SW 1271 (cell line): ENCODE results near the gene CADM1.

Experiments used
- DNase-seq, 2 experiments: peaks; one replicate each; lab custom pipeline; 2025; lab: John Stamatoyannopoulos, UW

The CADM1 gene

GRCh38 chr11:115244758-115245157 is 259.5 kb downstream of the CADM1 start:
- DNase-seq = no peak

- DNase-seq = no peak
Measured at GRCh38 chr11:115244296-115244695, 259.9 kb downstream of the CADM1 start.

GRCh38 chr11:115242982-115243381 is 261.2 kb downstream of the CADM1 start:
- no peak for DNase-seq

GRCh38 chr11:115241899-115242298 is 262.3 kb downstream of the CADM1 start:
- DNase-seq = no peak

- DNase-seq = no peak
Measured at GRCh38 chr11:115238791-115239190, 265.4 kb downstream of the CADM1 start.

- DNase-seq = no peak
Measured at GRCh38 chr11:115238086-115238485, 266.1 kb downstream of the CADM1 start.

DNA sequence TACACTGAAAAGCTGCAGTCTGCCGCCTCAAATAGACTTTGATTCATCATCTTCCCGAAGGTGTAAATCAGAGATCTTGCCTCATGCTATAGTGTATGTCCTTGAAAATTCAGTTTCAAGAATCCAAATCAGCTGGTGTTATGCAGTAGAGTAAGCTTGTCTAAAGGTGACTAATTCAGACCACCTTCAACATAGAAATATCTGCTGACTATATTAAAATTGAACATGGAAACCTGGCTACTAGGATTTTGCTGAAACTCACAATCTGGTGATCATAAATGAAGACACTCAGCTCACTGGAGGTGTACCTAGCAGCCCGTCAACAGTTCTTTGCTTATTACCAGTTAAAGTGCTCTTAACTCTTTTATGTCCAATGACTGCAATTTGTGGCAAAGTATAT is 266.6 kb downstream of the CADM1 start:
- DNase-seq = no peak

DNA sequence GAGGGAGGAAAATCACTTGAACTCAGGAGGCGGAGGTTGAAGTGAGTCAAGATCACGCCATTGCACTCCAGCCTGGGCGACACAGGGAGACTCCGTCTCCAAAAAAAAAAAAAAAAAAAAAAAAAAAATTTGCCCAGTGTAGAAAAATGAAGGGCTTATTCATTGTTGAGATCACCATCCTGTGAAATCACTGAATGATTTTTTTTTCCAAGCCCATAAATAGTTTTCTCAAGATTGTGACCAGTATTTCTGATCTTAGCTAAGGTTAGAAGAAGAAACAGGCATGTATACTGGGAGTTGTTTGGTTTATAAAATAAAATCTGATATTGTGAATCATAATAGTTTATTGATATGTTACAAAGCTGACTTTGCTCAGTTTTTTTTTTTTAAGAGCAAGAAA is 269.4 kb downstream of the CADM1 start:
- no peak for DNase-seq

- DNase-seq = peak; percentile 40 to 70
Measured at GRCh38 chr11:115226556-115226955, 277.7 kb downstream of the CADM1 start.

DNA sequence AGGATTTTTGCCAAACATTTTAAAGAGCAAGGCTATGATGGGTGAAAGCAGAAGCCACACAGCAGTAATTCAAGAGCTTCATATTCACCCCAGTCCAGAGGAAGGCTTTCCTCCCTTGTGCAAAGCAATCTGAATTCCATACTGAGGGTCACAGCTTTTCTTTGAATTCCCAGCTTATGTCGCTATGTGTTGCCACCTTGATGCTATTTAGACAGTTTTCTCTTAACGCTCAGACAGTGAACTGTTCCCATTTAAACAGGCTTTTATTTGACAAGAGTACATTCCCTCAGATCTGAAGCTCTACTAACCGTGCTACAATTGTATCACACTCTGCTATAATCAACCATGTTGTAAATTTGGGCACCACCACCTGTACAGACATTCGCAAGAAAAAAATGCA is 279.7 kb downstream of the CADM1 start:
- DNase-seq = no peak

DNA sequence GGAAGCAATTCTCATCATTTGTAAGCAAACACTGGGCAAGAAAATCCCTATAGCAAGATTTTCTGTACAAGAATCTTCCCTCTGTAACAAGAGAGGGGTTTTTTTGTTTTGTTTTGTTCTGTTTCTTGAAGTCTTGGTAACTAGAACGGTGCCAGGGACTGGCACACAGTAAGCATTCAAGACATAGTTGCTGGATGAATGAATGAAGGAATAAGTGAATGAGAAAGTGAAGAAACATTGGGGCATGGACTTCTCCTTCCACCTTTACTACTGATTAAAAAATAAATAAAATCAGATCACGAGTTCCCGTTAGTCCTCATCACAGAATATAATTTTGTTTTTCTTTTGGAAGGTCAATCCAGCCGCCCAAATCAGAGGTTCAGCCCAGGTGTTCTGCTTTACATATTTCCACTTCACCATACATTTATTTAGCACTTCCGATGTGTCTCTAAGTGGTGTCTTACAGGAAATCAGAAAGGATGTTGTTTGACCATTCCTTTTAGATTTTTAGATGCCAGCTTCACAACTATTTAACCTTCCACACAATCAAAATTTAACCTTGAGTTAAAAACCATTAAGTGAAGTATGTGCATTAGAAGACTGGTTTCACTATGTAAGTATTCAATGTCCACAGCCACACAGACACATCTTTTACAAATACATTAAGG is 281.2 kb downstream of the CADM1 start:
- DNase-seq = no peak

GRCh38 chr11:115222218-115222862 is 281.9 kb downstream of the CADM1 start:
- peak; percentile 30 to 67 for DNase-seq

DNA sequence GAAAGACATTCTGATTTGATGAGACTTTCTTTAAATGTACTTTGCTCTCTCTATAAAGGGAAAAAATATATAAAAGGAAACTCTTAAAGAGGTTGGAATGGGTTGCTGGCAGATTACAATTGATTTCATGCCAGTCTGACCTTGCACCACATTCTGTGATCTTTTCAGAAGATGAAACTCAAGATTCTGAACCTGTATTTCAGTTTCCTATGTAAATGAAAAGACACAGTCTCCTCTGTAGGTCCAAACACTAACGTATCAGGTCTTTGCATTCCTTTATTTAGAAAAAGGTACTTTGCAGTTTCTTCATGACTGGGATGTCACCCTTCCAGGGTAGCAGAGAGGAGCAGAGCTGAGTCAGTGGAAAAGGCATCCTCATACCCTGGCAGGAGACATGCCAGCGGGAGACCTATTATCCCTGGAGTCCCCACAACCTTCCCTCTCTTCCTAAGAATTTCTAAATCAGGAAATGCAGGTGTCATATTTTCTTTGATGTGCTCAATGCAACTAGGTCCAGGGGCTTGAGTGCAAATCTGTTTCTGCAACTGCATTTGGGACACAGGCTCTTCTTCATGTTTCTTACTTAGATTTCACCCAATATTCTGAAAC is 282.6 kb downstream of the CADM1 start:
- no peak for DNase-seq

DNA sequence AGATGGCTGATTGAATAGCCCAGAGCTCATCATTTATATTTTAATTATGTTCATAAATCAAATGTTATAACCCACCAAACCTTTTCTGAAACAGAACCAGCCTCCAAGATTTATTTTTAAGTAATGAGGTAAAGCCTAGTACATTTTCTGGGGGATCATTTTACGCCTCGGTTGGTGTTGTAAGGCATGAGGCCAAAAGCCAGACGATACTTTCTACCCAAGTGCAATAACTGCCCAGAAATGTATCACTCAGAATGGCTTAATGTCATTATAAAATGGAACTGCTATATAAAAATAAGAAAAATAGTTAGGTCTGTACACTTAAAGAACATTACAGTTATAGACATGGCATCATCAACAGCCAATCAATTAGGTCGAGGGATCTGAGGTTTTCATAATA is 283.3 kb downstream of the CADM1 start:
- no peak for DNase-seq

GRCh38 chr11:115220423-115220822 is 283.8 kb downstream of the CADM1 start:
- no peak for DNase-seq

DNA sequence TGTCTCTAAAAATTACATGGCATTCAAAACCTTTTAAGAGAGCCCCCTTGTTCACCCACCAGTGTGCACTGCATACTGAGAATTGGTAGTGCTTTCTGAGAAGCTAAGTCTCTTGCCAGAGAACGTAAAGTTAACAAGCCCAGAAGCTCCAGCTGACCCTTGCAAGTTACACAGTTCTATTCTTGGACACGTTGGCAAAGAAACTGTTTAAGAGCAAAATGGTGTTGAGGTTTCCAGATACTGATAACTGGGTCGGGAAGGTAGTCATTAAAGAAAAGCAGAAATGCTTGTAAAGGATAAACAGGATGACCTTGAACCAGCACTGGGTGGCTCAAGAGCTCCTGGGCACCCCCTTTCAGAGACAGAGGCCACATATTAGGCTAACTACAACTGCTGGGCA is 284.8 kb downstream of the CADM1 start:
- DNase-seq = no peak

GRCh38 chr11:115217726-115218311 is 286.4 kb downstream of the CADM1 start:
- no peak for DNase-seq

- DNase-seq = peak in 1 of 2 experiments; percentile 14
Measured at GRCh38 chr11:115215694-115216617, 288.3 kb downstream of the CADM1 start.

DNA sequence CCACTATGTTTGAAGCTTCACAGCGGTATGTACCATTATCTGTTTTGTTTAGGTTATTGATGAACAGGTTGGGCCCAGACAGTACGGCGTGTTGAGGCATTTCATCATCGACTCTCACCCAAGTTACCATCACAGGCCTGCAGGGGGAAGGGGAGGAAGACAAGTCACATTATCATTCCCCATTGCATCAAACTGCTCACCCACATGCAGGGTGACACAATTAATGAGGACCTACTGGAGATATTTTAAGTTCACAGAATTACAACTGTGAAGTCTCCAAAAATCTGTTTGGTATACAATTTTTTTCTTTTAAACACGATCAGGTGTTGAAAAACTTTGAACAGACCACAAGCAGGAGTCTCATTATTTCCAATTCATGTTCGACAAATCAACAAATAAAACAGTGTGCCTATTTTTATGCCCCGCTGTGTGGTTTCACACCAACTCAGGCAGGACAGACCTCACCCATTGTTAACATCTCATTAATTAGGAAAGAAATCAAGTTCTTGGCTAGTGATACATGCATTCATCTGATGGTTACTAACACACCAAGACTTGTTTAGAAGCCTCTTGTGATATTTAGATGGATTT is 289.5 kb downstream of the CADM1 start:
- DNase-seq = no peak

GRCh38 chr11:115213007-115213406 is 291.2 kb downstream of the CADM1 start:
- DNase-seq = no peak

- no peak for DNase-seq
Measured at GRCh38 chr11:115208808-115209259, 295.4 kb downstream of the CADM1 start.
